ENCODE data around the gene SQSTM1. TPM values are rescaled to one million over a fixed set of nuclear protein-coding genes. Genes with fewer than 3 reads are reported as not detected.

Gene SQSTM1
- total and polyA plus RNA-seq, 9 of the 15 experiments (the other 6 are each of a cell fraction or from before 2014, with no cell fraction given), result 5.6 to 148 (median 64.0) TPM

GRCh38 chr5:179821298-179822058 is 773 bp downstream of the SQSTM1 start (continued):
- TF ChIP-seq ETV6 (IDR thresholded peaks at IDR 0.05; ENCODE audit: borderline replicate concordance in 1 of 2, low read depth in 2 of 2, low read length in 1 of 2) (no peak), ETV6 (CRISPR knock-in tag; IDR thresholded peaks at IDR 0.05; ENCODE audit: borderline replicate concordance) (0 out of 2 replicates have a peak, but pooled peaks have one; percentile 51), ZNF584 (CRISPR knock-in tag; IDR thresholded peaks at IDR 0.05; ENCODE audit: low read depth) (no peak), SIX5 (IDR thresholded peaks at IDR 0.05; ENCODE audit: borderline replicate concordance in 1 of 2, insufficient read depth in 1 of 2, low read depth in 1 of 2, low read length in 2 of 2) (no peak), ID3 (CRISPR knock-in tag; IDR thresholded peaks at IDR 0.05) (no peak), ID3 (tag; IDR thresholded peaks at IDR 0.05) (no peak), RBM34 (IDR thresholded peaks at IDR 0.05; ENCODE audit: borderline replicate concordance, insufficient read depth, low read length) (no peak), BCL6 (CRISPR knock-in tag; IDR thresholded peaks at IDR 0.05) (no peak), CBFB (CRISPR knock-in tag; IDR thresholded peaks at IDR 0.05) (peak; percentile 76), RBM25 (IDR thresholded peaks at IDR 0.05; ENCODE audit: low read depth, low read length, severe bottlenecking) (no peak), ZNF511 (CRISPR knock-in tag; IDR thresholded peaks at IDR 0.05) (no peak; the same call in 1 of the 2 replicates), HDAC1 (IDR thresholded peaks at IDR 0.05) (peak in 1 of 2 experiments; percentile 59; a peak in 2 of 4 replicates), PCBP2 (IDR thresholded peaks at IDR 0.05; ENCODE audit: low read depth, low read length, poor library complexity, severe bottlenecking) (no peak), PHB (CRISPR knock-in tag; IDR thresholded peaks at IDR 0.05) (peak; percentile 82; the same call in 1 of the 2 replicates), MBD2 (IDR thresholded peaks at IDR 0.05; ENCODE audit: borderline replicate concordance, low read depth) (no peak), ATF3 (IDR thresholded peaks at IDR 0.05) (no peak), ATF3 (CRISPR knock-in tag; conservative IDR thresholded peaks at IDR 0.05) (peak; percentile 44; the same call in 1 of the 2 replicates), ZNF512 (tag; IDR thresholded peaks at IDR 0.05) (no peak), NCOA1 (IDR thresholded peaks at IDR 0.05; ENCODE audit: low read depth) (no peak), ARID3B (CRISPR knock-in tag; IDR thresholded peaks at IDR 0.05; ENCODE audit: borderline replicate concordance) (no peak), ZNF24 (IDR thresholded peaks at IDR 0.05) (no peak), FOXJ2 (tag; IDR thresholded peaks at IDR 0.05) (no peak)

Measured in K562 (cell line).